ENCODE results near the gene ENPP4.
A peak's percentile ranks its signal among the peaks of the same experiment; 100 is the strongest.
"Not testable (repeated sequence)": the region's sequence is repeated elsewhere in the genome, so short reads cannot be mapped to it uniquely, and the experiment has no call there.

ENPP4 gene

GRCh38 chr6:46134216-46134615, 4.4 kb downstream of the ENPP4 start:
- no peak for DNase-seq

GRCh38 chr6:46135176-46135575, 5.4 kb downstream of the ENPP4 start:
- no peak for DNase-seq

GRCh38 chr6:46136831-46137230, 7.0 kb downstream of the ENPP4 start:
- DNase-seq, result no peak

- no peak for DNase-seq
Observed at GRCh38 chr6:46137387-46137786, 7.6 kb downstream of the ENPP4 start.

DNA sequence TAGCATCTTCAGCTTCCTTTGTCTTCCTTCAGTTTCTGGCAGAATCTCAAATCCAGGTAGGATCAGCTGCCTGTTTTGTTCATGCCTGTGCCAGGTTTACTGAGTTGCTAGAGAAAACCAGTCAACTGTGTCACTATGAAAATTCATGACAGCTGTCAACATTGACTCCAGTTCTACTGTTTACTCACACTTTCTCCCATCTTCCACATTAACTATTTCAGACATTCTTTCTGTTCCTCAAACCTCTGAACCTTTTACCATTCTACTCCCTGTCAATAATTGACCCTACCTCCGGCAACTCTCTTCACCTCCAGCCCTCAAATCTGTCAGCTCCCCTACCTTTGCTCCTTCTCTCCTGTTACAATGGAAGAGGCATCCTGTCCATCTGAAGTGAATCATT, 8.5 kb downstream of the ENPP4 start:
- no peak for DNase-seq

- no peak for DNase-seq
Observed at GRCh38 chr6:46144270-46144669, 14.5 kb downstream of the ENPP4 start.

GRCh38 chr6:46149066-46149465, 19.3 kb downstream of the ENPP4 start:
- DNase-seq, result not testable (repeated sequence)

DNA sequence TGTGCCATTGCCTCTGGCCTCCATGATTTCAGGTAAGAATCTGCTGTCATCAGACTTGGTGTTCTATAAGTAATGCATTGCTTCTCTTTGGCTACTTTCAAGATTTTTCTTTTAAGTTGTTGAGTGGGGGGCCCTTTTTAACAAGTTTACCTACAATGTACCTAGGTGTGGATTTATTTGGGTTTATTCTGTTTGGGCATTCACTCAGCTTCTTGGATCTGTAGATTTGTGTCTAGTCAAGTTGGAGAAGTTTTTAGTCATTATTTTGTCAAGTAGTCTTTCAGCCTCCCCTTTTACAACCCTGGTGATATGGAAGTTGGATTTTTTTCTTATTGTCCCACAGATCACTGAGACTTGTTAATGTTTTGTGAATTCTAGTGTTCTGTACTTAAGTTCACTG, 26.9 kb downstream of the ENPP4 start:
- DNase-seq, result no peak

GRCh38 chr6:46159229-46159628, 29.4 kb downstream of the ENPP4 start:
- DNase-seq, result no peak

DNA sequence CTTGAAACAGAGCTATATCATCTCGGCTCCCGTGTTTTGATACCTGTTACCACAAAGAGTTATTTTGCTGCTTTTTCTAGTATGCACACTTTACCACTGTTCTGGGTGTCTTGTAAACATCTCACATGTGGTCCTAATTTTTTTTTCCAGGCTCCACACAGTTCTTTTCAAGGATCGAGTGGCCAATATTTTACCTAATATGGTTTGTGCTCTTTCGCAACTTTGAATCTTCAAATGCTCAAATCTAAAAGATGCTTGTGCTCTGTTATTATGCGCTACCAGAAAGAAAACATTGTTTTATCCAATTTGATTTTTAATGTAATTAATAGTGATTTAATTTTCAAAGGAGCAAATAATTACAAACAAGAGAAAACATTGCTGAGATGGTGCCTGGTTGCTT, 30.3 kb downstream of the ENPP4 start:
- DNase-seq, result no peak

- DNase-seq, result peak; percentile 80
Observed at GRCh38 chr6:46170357-46171289, 40.8 kb downstream of the ENPP4 start, which contains the start of gene ENPP5. Gene ENPP5 (minus strand): TSS chr6:46170980. CDS start chr6:46168262, 2,718 bp downstream.

DNA sequence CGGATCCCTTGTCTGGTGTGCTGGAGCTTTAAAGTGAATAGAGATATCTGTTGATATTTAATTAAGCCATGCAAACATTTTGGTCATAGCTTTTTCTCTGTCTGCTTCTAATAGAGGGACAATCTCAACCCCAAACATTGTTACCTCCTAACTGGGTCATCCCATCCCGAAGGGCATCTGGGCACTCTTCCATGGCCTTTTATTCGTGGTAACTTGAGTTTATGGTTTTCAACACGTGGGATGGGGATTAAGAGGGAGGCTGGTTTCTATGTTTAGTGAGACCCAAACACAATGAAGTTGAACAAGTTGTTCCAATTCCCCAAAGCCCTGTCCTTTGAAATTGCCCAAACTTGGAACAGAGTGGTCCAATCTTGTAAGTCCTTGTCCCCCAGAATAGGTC, 42.4 kb downstream of the ENPP4 start:
- DNase-seq, result no peak

- no peak for DNase-seq
Observed at GRCh38 chr6:46174904-46175303, 45.1 kb downstream of the ENPP4 start.

DNA sequence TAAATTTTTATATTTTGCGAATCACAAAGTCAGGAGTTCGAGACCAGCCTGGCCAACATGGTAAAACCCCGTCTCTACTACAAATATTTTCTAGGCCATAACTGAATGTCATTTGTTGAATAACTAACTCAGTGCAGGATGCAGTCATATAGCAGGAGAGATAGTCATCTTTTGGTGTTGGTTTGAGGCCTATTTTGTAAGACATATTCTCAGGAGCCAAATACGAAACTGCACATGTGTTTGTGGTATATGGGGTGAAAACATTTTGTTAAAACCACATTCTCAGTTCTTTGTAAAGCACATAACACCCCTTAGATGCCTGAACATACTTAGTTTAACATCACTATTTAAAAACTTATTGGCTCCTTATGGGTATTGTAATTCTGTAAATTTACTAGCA, 45.7 kb downstream of the ENPP4 start:
- DNase-seq, result no peak

DNA sequence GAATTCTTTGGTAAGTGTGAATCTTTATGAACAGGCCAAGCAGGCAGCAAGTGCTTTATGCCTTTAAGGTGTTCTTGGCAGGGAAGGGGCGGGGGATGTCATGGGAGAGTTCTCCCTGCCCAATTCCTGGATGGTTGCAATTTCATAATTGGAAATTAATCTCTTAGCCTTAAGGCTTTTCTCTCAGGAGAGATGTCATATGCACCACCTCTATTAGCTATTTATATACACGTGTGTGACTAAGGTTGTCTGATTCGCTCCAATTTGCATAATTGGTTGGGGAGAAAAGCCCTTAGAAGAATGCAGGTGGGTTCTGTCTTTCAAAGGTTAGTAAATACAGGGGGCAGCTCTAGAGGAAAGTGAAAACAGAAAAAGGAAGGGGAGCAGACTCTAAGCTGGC, 46.2 kb downstream of the ENPP4 start:
- no peak for DNase-seq

DNA sequence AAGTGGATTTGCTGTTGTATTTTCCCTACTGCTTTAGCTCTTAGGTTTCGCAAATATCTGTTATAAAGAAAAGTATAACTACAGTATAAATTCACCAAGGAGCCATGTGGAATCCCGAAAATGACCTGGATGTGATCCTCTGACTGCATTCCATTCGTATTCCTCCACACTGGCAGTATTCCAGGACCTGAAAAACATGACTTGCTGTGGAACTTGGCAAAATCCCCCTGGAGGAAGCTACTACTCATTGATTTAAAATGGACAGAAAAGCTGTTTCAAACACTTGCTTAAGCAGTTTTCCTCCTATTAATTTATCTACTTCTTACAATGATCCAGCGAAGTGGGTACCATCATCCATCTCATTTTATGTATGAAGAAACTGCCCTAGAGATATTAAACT, 54.3 kb downstream of the ENPP4 start:
- no peak for DNase-seq

DNA sequence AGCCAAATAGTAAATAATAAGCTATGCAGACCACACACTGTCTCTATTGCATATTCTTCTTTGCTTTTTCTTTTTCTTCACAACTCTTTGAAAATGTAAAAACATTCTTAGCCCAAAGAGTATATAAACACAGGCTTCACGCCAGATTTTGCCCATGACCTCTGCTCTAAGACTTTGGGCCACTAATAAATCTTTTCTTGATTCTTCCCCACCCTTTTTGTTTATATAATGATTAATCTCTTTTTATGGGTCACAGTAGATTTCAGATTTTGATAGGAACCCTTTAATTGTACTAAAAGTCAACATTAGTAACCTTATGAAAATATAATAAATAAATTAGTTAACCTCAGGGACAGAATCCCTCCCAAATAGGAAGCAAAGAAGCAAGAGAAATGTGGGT, 56.8 kb downstream of the ENPP4 start:
- no peak for DNase-seq

DNA sequence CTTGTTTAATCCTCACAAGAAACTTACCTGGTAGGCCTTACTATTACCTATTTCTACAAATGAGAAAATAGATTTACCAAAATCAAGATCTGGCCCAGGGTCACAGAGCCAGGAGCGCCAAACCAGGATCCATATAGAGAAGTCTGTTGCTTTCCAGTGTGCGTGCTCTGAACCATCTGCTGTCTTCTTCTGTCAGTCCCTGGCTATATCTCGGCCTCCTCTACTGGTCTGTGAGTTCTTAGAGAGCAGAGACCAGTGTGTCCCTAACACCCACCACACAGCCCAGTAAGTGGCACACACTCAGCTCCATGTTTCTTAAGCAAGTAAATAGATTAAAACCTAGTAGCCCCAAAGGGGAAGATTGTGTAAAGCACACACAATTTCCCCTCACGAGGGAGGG, 59.9 kb downstream of the ENPP4 start:
- no peak for DNase-seq

- DNase-seq, result no peak
Observed at GRCh38 chr6:46190889-46191288, 61.1 kb downstream of the ENPP4 start.

DNA sequence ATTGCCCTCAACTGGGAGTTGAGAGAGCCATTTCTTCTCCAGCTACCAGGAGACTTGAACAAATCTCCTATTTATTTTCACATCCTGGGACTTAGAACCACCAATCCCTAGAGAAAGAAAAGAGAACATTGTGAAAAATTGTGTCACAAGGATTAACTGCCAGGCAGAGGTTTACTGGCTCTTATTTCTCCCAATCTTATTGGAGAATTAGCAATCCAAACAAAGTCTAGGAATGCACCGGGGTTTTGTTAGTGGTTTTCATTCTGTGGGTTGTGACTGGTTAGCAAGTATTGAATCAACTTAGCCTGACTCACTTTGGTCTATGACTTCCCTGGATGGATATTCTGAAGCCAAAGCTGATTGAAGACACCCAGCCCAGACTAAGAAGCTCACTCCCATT, 62.2 kb downstream of the ENPP4 start:
- no peak for DNase-seq

Data from activated CD8-positive, alpha-beta memory T cell treated with anti-CD3 and anti-CD28 coated beads, Interleukin-2, amount 50 U/mL, for 4 hours (primary cell).